PC-3 (cell line): ENCODE data around the gene TMEM38A. TPM values are rescaled to one million over a fixed set of nuclear protein-coding genes. Genes with fewer than 3 reads are reported as not detected.

Source experiments
- ATAC-seq: fragments of 200-7000 bp; cut with Tn5 transposase; 2 replicates; pipeline ENCODE4 v1.9.1; 2020; ENCODE audit warnings: mild to moderate bottlenecking, moderate library complexity
- BruUV-seq: library from RNA; stranded (reverse); fragments of 400-500 nt; replicated peaks from 2 replicates; lab custom pipeline; 2021; lab: Mats Ljungman, UMichigan
- CTCF ChIA-PET: fragments of 300-600 bp; sonication (Branson Sonifier 250); formaldehyde crosslinking; loops from one replicate; lab custom pipeline; 2022; ENCODE audit warnings: antibody characterized with exemption; lab: Charles Lee
- POLR2A ChIA-PET: fragments of 300-600 bp; sonication (Branson Sonifier 250); formaldehyde crosslinking; loops from one replicate; lab custom pipeline; 2022; ENCODE audit warnings: antibody characterized with exemption; ENCODE audit not compliant: unreplicated experiment; lab: Charles Lee
- DNase-seq: peaks from one replicate; pipeline ENCODE4 v3.0.0-alpha.2; 2015
- H2AFZ ChIP-seq: fragments of 300-600 bp; sonication (generic); 2 replicates; pipeline ENCODE4 v1.6.0; 2016; ENCODE audit warnings: antibody characterized with exemption, low read length
- H3F3A ChIP-seq: fragments of 300-600 bp; sonication (generic); one replicate; pipeline ENCODE4 v1.6.0; 2017; ENCODE audit warnings: antibody characterized with exemption, low read length, control low read depth, mild to moderate bottlenecking; ENCODE audit not compliant: unreplicated experiment
- H3K27ac ChIP-seq: fragments of 300-600 bp; sonication (generic); 2 replicates; pipeline ENCODE4 v1.5.1; 2016; ENCODE audit warnings: mild to moderate bottlenecking, low read length
- H3K27me3 ChIP-seq: fragments of 300-600 bp; sonication (generic); 2 replicates; pipeline ENCODE4 v1.6.1; 2016; ENCODE audit warnings: low read length, mixed read lengths
- H3K36me3 ChIP-seq: fragments of 300-600 bp; sonication (generic); 2 replicates; pipeline ENCODE4 v1.6.1; 2016; ENCODE audit warnings: low read depth, mixed run types, low read length, mixed read lengths
- H3K4me1 ChIP-seq: fragments of 300-600 bp; sonication (generic); 2 replicates; pipeline ENCODE4 v1.5.1; 2016; ENCODE audit warnings: low read length; ENCODE audit not compliant: insufficient read depth
- H3K4me2 ChIP-seq: fragments of 300-600 bp; sonication (generic); 2 replicates; pipeline ENCODE4 v1.6.0; 2016; ENCODE audit warnings: low read length
- H3K4me3 ChIP-seq: fragments of 300-600 bp; sonication (generic); 2 replicates; pipeline ENCODE4 v1.5.1; 2016; ENCODE audit warnings: mild to moderate bottlenecking, low read length, mixed read lengths
- H3K79me2 ChIP-seq: fragments of 300-600 bp; sonication (generic); 2 replicates; pipeline ENCODE4 v1.6.1; 2017; ENCODE audit warnings: low read length, mixed read lengths
- H3K9ac ChIP-seq: fragments of 300-600 bp; sonication (generic); 2 replicates; pipeline ENCODE4 v1.6.0; 2016; ENCODE audit warnings: mild to moderate bottlenecking, low read length
- H3K9me2 ChIP-seq: fragments of 300-600 bp; sonication (generic); replicated peaks from 2 replicates; pipeline ENCODE4 v1.6.1; 2016; ENCODE audit warnings: mixed run types, low read length, mixed read lengths
- H3K9me3 ChIP-seq: fragments of 300-600 bp; sonication (generic); 2 replicates; pipeline ENCODE4 v1.6.1; 2016; ENCODE audit warnings: low read length, mixed read lengths
- H4K20me1 ChIP-seq: fragments of 300-600 bp; sonication (generic); 2 replicates; pipeline ENCODE4 v1.6.1; 2016; ENCODE audit warnings: low read length, mixed read lengths
- CTCF ChIP-seq: fragments of 300-600 bp; sonication (generic); conservative IDR thresholded peaks from 2 replicates; pipeline ENCODE4 v1.5.1; 2017; ENCODE audit warnings: antibody characterized with exemption, low read depth, mild to moderate bottlenecking, low read length
- EZH2 ChIP-seq: fragments of 300-600 bp; sonication (generic); IDR thresholded peaks from one replicate; pipeline ENCODE4 v1.6.1; 2017; ENCODE audit warnings: antibody characterized with exemption, mild to moderate bottlenecking, low read length; ENCODE audit not compliant: unreplicated experiment
- EZH2phosphoT487 ChIP-seq: fragments of 300-600 bp; sonication (generic); IDR thresholded peaks from 2 replicates; pipeline ENCODE4 v1.6.1; 2018; ENCODE audit warnings: mild to moderate bottlenecking, antibody characterized with exemption, low read length, borderline replicate concordance
- intact Hi-C: fragments of 100-400 bp; cut with micrococcal nuclease; formaldehyde crosslinking; loops from 2 replicates; pipeline ENCODE4 v1.9.0; 2023
- total RNA-seq: library from RNA; depleted of rRNA; stranded (reverse); fragments of >200 nt; gene quantifications from 2 replicates; pipeline ENCODE4 v1.2.3, GENCODE V29; 2014

The TMEM38A gene
- total RNA-seq, 1 experiment from 2014 or later = 11.0 TPM

- ChIA-PET CTCF (no interaction called here), POLR2A (no interaction called here)
- H3K9me3 ChIP-seq = no peaks in the 10 kb centered on the region
- DNase-seq (no peak), ATAC-seq (no peak)
- intact Hi-C loops = no loop called here
- no peak overlapping the region for H2AFZ ChIP-seq
- no peaks in the 10 kb centered on the region for H3K27me3 ChIP-seq
- H3F3A ChIP-seq = no peaks in the 10 kb centered on the region
- peaks cover 17% of the 10 kb centered on the region for H3K36me3 ChIP-seq
- no peaks in the 10 kb centered on the region for H3K9me2 ChIP-seq
- H4K20me1 ChIP-seq = peaks cover 100% of the 10 kb centered on the region
- no peak overlapping the region for H3K4me3 ChIP-seq
- H3K4me2 ChIP-seq = no peak overlapping the region
- no peak overlapping the region for H3K9ac ChIP-seq
- no peak overlapping the region for H3K27ac ChIP-seq
- TF ChIP-seq CTCF = no peak
- TF ChIP-seq EZH2phosphoT487 = no peak
- no peak for TF ChIP-seq EZH2
- no TSS peak for BruUV-seq
- peaks cover 1% of the 10 kb centered on the region for H3K4me1 ChIP-seq
- peaks cover 100% of the 10 kb centered on the region for H3K79me2 ChIP-seq
Measured at GRCh38 chr19:16620584-16620983, 40.4 kb upstream of the TMEM38A start.

- Histone ChIP-seq H3K9ac (no peak overlapping the region), H3K79me2 (peaks cover 100% of the 10 kb centered on the region), H3K36me3 (peaks cover 22% of the 10 kb centered on the region), H3F3A (no peaks in the 10 kb centered on the region), H3K9me2 (no peaks in the 10 kb centered on the region), H3K27me3 (no peaks in the 10 kb centered on the region), H3K4me2 (no peak overlapping the region), H2AFZ (no peak overlapping the region), H3K9me3 (no peaks in the 10 kb centered on the region), H3K27ac (no peak overlapping the region), H3K4me1 (peaks cover 8% of the 10 kb centered on the region), H3K4me3 (no peak overlapping the region), H4K20me1 (peaks cover 100% of the 10 kb centered on the region)
- DNase-seq (no peak), ATAC-seq (no peak)
- no TSS peak for BruUV-seq
- CTCF ChIA-PET = no interaction called here
- POLR2A ChIA-PET = no interaction called here
- intact Hi-C loops = no loop called here
- TF ChIP-seq EZH2 (no peak), EZH2phosphoT487 (no peak), CTCF (no peak)
Measured at GRCh38 chr19:16621165-16621800, 39.7 kb upstream of the TMEM38A start.

GRCh38 chr19:16623066-16623465 is 37.9 kb upstream of the TMEM38A start:
- intact Hi-C loops = no loop called here
- no peaks in the 10 kb centered on the region for H3K9me2 ChIP-seq
- H3K4me3 ChIP-seq = no peak overlapping the region
- H3K27ac ChIP-seq = no peak overlapping the region
- peaks cover 11% of the 10 kb centered on the region for H3K4me1 ChIP-seq
- peaks cover 22% of the 10 kb centered on the region for H3K36me3 ChIP-seq
- no peak overlapping the region for H2AFZ ChIP-seq
- ATAC-seq (no peak), DNase-seq (no peak)
- H3K9ac ChIP-seq = no peak overlapping the region
- no peaks in the 10 kb centered on the region for H3F3A ChIP-seq
- H3K4me2 ChIP-seq = no peak overlapping the region
- CTCF ChIA-PET = no interaction called here
- peaks cover 98% of the 10 kb centered on the region for H3K79me2 ChIP-seq
- TF ChIP-seq EZH2phosphoT487 = no peak
- TF ChIP-seq EZH2 = no peak
- TF ChIP-seq CTCF = no peak
- no peaks in the 10 kb centered on the region for H3K27me3 ChIP-seq
- POLR2A ChIA-PET = no interaction called here
- peaks cover 94% of the 10 kb centered on the region for H4K20me1 ChIP-seq
- no peaks in the 10 kb centered on the region for H3K9me3 ChIP-seq
- BruUV-seq = no TSS peak
